ENCODE measurements around the gene SEMA4C.

DNA sequence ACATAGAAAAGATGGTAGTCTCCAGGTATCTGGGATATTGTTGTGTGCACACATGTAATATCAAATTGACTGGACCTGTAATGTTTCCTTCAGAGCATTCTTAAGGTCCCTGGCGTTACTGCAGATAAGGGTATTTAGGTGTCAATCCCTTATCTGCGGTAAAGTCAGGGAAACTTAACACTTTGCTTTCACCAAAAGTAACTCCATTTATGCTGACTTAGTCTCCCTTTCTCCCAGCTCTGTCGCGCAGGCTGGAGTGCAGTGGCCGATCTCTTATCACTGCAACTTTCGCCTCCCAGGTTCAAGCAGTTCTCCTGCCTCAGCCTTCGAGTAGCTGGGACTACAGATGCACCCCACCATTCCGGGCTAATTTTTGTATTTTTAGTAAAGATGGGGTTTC lies 52.0 kb downstream of the SEMA4C start:
- TF ChIP-seq, protein P1, sequence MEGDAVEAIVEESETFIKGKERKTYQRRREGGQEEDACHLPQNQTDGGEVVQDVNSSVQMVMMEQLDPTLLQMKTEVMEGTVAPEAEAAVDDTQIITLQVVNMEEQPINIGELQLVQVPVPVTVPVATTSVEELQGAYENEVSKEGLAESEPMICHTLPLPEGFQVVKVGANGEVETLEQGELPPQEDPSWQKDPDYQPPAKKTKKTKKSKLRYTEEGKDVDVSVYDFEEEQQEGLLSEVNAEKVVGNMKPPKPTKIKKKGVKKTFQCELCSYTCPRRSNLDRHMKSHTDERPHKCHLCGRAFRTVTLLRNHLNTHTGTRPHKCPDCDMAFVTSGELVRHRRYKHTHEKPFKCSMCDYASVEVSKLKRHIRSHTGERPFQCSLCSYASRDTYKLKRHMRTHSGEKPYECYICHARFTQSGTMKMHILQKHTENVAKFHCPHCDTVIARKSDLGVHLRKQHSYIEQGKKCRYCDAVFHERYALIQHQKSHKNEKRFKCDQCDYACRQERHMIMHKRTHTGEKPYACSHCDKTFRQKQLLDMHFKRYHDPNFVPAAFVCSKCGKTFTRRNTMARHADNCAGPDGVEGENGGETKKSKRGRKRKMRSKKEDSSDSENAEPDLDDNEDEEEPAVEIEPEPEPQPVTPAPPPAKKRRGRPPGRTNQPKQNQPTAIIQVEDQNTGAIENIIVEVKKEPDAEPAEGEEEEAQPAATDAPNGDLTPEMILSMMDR (IDR thresholded peaks at IDR 0.05) = no peak
- no peak for TF ChIP-seq ZFX (IDR thresholded peaks at IDR 0.05; ENCODE audit: borderline replicate concordance)
